DMS153 treated with DMSO at 0.1 percent for 48 hours (cell line): Measurements from ENCODE around the gene EPHB1.
A peak's percentile ranks its signal among the peaks of the same experiment; 100 is the strongest.

ENCODE experiments used
- DNase-seq: peaks from one replicate; lab custom pipeline; 2025; ENCODE audit not compliant: unreplicated experiment; lab: John Stamatoyannopoulos, UW

EPHB1 gene

DNA sequence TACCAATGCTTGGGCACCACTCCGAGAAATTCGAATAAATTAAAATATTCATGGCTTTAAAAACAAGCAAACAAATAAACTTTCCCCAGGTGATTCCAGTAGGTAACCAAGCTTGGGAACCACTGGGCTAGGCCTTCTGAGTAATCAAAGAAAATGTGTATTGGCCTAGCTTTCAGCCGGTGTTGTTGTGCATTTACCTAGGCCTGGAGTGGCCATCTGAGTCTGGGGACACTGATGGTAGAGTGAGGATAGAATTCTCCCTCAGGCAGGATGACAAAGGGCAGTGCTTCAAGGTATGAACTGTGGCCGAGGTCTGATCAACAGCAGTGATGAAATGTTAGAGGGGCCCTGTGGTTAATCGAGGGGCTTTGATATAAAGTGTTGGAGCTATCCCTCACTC lies 440.5 kb downstream of the EPHB1 start:
- no peak for DNase-seq

GRCh38 chr3:135237371-135238143 lies 442.5 kb downstream of the EPHB1 start:
- no peak for DNase-seq

GRCh38 chr3:135238236-135238830 lies 443.3 kb downstream of the EPHB1 start:
- DNase-seq = no peak

DNA sequence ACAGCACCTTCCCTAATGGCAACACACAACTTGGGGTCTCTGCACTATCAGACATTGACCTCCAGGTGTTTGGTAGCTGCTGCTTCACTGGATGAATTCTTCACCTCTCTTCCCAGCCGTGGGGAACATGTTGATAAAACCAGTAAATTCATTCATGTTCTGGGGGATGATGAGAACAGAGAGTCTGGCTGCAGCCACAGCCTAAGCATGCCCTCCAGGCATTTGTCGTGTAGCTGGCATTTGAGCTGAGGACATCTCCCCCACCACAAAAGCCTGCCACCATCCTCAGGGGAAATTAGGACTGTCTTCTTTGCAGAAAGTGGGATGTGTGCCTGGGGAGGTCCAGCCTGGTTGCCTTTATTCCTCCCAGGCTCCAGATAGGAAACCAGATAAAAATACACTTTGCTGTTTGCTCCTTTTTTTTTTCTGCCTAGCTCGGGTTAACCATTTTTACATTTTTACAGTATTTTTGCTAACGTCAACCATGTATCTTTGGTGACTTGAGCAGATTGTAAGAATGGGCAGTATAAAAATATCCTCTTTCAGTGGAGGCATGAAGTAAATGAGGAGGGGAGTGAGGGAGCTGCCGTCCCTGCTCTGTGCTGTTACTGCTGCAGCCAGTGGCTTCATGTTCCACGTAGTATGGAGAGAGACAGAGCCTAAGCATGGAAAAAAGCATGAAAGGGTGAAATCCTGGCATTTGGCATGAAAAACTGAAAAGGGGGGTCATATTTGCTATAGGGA lies 444.0 kb downstream of the EPHB1 start:
- DNase-seq = no peak

- DNase-seq = no peak
Measured at GRCh38 chr3:135239615-135239884, 444.5 kb downstream of the EPHB1 start.

DNA sequence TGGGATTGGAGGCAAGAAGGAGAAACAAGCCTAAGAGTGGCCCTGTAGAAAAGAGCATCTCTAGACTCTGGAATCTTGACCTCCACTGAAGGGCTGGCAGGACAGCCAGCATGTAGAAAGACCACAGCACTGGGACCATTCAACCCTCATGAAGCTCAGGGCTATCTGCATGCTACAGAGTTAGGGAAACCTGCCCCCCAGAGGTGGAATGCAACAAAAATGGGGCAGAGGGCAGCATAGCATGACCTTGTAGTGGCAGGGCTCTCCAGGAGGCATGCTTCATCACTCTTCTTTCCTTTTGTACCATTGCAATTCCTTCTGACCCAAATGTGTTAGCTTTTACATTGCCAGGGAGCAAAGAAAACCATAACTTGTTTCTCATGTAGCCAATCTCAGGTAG lies 445.4 kb downstream of the EPHB1 start:
- DNase-seq = no peak

DNA sequence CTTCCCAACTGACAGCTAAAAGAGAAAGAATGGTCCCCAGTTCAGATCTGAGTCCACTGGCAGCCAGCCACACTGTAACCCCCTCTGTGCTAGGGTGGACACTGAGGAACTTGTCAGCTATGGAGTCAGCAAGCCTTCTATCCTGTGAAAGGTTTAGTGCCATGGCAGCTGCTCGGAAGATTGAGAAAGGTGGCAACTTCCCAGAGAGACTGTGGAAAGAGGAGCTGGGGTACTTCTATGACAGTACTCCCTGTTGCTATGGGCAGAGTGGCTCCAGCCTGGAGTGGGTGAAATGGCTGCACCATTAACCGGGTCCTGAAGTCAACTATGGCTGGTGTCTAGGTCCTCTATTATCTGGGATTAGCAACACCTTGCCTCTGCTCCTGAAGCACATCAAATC lies 447.2 kb downstream of the EPHB1 start:
- no peak for DNase-seq

DNA sequence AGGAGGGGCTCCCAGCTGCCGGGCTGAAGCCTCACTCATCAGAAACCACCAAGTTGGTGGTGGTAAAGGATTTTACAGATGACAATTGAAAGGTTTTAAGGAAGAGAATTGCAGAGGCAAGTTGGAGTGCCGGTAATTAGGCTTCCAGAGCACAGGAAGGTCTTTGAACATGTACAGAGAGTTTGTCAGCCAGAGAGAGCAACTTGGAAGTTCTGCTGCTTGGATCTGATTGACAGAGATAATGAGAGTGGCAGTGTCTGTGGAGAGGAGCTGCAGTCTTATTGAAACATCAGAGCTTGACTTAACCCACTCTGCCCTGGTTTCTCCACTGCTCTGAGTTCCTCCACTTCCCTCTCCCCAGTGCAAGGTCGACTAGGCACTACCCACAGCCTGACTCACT lies 448.6 kb downstream of the EPHB1 start:
- no peak for DNase-seq

DNA sequence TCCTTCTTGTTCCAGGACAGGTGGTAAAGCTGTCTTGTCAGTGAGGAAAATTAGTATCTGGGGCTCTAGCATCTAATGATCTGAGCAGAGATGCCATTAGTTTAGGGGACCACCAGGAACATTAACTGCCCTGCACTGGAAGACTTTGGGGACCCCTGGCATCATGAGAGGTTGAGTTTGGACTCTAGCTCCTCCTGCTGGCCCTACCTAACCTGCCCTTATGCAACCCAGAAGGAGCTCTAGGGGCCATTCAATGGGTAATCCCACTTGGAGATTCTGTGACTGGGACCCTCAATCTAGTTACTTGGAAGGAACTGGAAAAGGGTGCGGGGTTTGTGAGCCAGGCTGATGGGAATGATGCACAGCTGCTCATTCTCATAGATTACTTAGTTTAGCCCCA lies 451.0 kb downstream of the EPHB1 start:
- DNase-seq = no peak

- DNase-seq = no peak
Measured at GRCh38 chr3:135248213-135248612, 453.2 kb downstream of the EPHB1 start.

DNA sequence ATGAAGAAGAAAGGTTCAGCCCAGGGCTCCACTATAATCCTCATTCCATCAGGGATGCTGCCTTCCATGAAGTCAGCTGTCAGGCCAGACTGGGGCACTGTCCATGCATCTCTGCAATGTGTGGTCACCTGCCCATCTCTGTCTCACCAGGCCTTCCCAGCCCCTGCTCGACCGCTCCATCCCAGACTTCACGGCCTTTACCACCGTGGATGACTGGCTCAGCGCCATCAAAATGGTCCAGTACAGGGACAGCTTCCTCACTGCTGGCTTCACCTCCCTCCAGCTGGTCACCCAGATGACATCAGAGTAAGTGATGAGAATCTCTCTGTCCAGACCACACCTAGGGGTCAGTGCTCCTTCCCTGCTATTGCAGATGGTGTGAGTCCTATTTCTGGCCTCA lies 454.1 kb downstream of the EPHB1 start:
- no peak for DNase-seq

- no peak for DNase-seq
Measured at GRCh38 chr3:135258916-135259315, 463.9 kb downstream of the EPHB1 start.

- DNase-seq = no peak
Measured at GRCh38 chr3:135260025-135260424, 465.0 kb downstream of the EPHB1 start.

DNA sequence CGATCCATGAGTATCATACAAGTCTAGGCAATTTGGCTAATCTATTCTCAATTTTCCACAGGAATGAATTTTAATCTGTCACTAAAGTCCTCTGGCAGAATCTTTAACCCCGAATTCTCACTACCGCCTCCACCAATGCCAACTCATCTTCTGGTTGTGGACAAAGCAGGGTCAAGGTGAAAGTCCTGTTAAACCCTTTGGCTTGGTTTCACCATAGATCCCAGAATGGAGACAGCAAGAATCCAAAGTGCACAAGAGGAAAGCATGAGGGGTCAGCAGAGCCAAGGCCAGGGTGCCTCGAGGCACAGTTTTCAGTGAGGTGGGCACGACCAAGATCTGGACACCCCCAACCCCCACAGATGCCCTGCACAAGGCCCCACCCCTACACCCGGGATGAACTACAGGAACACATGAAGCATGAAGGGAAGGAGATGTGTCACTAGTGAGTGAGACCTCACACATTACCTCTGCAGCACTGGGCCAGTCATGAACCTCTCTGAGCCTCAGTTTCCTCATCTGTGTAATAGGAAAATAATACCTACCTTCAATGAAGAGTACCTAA lies 466.2 kb downstream of the EPHB1 start:
- no peak for DNase-seq

- DNase-seq = no peak
Measured at GRCh38 chr3:135261916-135262315, 466.9 kb downstream of the EPHB1 start.

GRCh38 chr3:135262441-135262840 lies 467.4 kb downstream of the EPHB1 start:
- DNase-seq = no peak

DNA sequence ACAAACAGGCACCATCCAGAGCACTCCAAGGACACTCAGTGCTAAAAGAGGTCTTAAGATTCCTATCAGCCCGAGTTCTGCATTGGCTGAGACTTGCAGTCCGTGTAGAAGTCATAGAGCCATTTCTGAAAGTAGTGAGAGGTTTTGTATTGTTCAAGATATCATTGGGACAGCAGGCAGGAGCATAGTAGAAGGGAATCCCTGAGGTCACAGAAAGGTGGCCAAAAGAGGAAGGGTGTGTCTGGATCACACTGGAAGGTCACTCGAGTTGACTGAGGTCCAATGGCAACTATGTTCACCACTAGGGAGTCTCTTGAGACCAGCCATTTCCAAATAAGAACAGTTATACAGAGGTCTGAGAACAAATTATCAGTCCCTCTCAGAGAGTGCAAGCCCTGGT lies 468.3 kb downstream of the EPHB1 start:
- DNase-seq = no peak

GRCh38 chr3:135267487-135267886 lies 472.4 kb downstream of the EPHB1 start:
- DNase-seq = no peak

DNA sequence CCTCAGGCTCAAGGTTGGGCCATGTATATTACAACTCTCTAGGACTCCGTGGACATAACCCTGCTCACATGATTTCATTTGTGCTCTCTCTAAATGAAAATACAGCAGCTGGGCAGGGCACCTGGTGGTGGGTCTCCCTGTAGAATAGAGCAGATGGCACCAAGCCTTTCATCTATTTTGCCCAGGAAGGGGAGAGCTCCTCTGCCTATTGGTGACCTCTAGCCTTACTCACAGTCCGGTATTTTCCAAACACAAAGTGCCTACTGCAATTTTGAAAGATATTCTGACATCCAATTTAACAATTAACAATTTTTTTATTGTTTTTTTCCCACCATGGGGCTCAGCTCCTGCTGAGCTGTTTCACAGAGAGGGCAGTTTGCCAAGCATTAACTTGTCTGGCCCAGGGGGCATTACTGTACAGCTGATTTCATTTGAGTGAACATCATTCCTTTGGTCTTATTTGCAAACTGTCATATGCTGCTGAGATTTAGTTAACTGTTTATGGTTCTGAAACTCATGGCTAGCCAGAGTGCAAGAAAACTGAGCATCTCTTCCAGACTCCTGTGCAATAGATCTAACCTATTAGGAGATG lies 474.0 kb downstream of the EPHB1 start:
- DNase-seq = peak; percentile 21

DNA sequence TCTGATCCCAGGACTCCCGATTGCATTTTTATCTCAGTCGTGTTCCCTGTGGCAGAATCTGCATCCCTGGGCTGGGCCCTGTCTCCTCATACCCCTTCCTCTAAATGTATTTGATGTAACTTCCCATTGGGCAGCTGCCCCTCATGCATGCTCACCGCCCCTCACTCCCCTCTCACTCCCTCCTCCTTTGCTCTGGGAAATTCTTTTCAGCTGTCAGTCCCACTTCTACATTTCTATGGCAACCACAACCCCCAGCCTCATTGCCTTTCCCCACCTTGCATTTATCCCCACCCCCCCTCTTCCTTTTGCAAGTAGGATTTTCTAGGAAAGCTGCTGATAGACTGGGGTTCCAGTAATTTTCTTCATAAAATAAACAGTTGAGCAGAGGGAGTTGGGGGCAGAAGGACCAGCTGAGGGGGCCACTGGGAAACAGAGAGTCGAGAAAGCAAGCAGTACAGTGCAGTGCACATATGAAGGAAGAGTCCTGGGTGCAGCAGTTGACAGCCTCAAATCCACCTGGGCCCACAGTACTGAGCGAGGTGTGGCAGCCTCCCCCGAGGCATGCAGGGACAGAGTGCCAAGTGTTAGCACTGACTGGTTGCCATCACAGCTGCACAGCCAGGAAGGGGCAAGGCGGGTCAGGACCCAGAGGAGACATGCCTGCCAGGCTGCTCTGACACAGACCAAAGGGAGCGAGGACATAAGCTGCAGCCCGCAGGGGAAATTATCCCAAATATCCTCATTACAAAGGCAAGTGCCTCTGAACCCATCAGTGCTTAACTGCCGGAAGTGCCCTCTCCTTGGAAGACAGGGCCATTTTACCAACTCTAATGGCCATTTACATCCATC lies 476.3 kb downstream of the EPHB1 start:
- DNase-seq = peak; percentile 92
